H1 (cell line): ENCODE results near the gene METRN. TPM values are rescaled to one million over a fixed set of nuclear protein-coding genes. Genes with fewer than 3 reads are reported as not detected.

Experiments used
- ATF2 ChIP-seq: IDR thresholded peaks from 2 replicates; pipeline ENCODE4 v1.6.1; 2012; ENCODE audit warnings: low read length, inconsistent platforms
- CHD1 ChIP-seq: IDR thresholded peaks from 2 replicates; pipeline ENCODE4 v1.6.1; 2012; ENCODE audit warnings: low read depth, low read length, improper control_type of control experiment
- CREB1 ChIP-seq: IDR thresholded peaks from 2 replicates; pipeline ENCODE4 v1.6.1; 2012; ENCODE audit warnings: inconsistent platforms
- GTF2F1 ChIP-seq: IDR thresholded peaks from 2 replicates; pipeline ENCODE4 v1.6.1; 2012; ENCODE audit warnings: low read depth, low read length, improper control_type of control experiment, borderline replicate concordance
- POU5F1 ChIP-seq: IDR thresholded peaks from 2 replicates; pipeline ENCODE4 v1.6.1; 2011; ENCODE audit warnings: low read depth, mild to moderate bottlenecking, low read length, moderate library complexity
- YY1 ChIP-seq: IDR thresholded peaks from 2 replicates; pipeline ENCODE4 v1.6.1; 2011; ENCODE audit warnings: low read depth, mild to moderate bottlenecking, low read length
- polyA plus RNA-seq, 7 experiments: library from polyadenylated mRNA; depleted of rRNA in 3 of 7; stranded (reverse) in 5 of 7; unstranded in 2 of 7; fragments of >200 nt in 5 of 7; fragments of 200-250 nt in 2 of 7; gene quantifications; 1 replicate in 5 of 7; 2 replicates in 1 of 7; 4 replicates in 1 of 7; pipeline versions ENCODE4 v1.2.1 to v1.2.3, GENCODE V29; 2011 to 2013; ENCODE audit warnings: missing spikeins in 2 of 7, mixed read lengths in 2 of 7
- total RNA-seq: library from RNA; stranded (reverse); fragmentation: NEBNext Ultra II Directional; extraction: Animal tissue kit (Norgen Biotek cat#: 25700); gene quantifications from 2 replicates; pipeline ENCODE4 v1.2.1, GENCODE V29; 2021

Gene METRN
- total and polyA plus RNA-seq, 2 of the 8 experiments (the other 6 are each of a cell fraction or from before 2014, with no cell fraction given), result 18.7 to 25.8 TPM

- TF ChIP-seq GTF2F1 (no peak), YY1 (no peak), CREB1 (no peak), POU5F1 (no peak), ATF2 (no peak), CHD1 (no peak)
Measured at GRCh38 chr16:709566-710499, 5.1 kb upstream of the METRN start (continued).
